ENCODE measurements around the gene OBSL1. TPM values are rescaled to one million over a fixed set of nuclear protein-coding genes. Genes with fewer than 3 reads are reported as not detected.

The OBSL1 gene
- total RNA-seq, 2 donors from 2014 or later = 40.7 to 57.7 TPM

GRCh38 chr2:219524817-219525216 is 46.5 kb downstream of the OBSL1 start:
- DNase-seq (ENCODE audit: low spot score) = no peak
- intact Hi-C loops (cut with DNase I) = loop anchor here in 1 of 2 donors (5.0 kb wide), 1 partner anchor 123 kb away; no protein-coding TSS in a partner anchor

DNA sequence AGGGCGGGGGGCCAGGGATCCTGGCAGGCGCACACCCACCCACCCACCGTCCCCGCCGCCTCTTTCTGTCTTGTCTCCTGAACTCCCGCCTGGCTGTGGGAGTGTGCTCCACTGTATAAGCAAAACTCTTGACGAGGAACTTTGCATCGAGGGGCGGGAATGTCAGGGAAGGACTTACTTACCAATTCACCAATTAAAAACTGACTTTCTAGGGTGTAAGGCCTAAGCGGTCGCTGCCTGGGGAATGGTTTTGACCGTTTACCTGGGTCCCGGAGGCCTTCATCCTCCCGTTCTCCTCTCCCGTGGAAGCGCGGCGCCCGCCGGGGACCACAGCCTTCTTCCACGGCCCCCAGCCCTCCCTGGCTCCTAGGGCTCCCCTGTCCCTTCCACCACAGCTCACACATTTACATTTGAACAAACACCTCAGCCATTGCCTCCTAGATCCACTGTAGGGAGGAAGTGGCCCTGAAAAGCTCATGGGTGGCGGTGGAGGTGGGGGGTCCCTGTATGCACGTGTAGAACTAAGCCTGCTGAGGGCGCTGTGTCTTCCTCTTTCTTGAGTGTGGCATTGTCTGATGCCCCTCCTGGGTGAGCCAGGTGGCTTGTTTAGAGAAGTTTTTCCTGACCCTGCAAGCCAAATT is 48.2 kb downstream of the OBSL1 start:
- no peak for DNase-seq (ENCODE audit: low spot score)
- intact Hi-C loops (cut with DNase I) = no loop called here

DNA sequence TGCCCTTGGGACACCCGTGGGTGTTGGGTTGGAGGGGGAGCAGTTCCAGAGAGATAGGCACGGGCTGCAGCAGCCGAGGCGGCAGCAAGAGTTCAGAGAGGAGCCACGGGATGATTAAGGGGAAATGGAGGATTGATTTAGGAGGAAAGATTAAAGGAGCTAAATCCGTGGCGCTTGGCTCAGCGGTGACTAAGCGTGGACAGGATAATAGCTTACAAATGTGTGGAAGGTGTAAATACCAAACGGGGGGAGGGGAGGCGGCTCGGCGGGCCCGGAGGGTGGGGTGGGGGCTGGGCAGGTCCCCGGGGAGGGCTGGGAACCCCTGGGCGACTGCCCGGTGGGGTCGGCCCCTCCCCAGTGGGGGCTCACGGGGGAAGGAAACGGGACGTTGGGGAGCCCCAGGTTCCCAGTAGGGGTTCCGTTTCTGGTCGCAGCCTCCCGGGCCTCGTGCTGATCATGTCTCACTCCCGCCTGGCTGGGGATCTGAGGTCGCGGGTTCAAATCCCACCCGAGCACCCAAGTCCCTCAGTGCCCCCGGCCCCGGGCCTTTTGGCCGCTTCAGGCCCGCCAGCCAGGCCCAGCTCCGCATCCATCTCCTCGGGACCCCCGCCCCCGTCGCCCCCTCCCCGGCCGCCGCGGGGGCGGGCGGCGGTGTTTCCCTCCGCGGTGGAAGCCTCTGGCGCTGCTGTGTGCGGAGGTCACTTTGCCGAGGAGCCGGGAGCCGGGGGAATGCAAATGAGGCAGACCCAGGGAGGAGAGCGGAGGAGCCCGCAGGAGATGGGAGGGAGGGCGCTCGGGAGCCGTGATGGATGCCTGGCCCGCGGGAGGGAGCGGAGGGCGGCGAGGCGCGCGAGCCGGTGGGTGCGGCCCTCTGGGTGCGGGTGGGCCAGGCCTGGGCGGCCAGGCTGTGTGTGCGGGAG is 49.0 kb downstream of the OBSL1 start:
- intact Hi-C loops (cut with DNase I) = no loop called here
- no peak for DNase-seq (ENCODE audit: low spot score)

DNA sequence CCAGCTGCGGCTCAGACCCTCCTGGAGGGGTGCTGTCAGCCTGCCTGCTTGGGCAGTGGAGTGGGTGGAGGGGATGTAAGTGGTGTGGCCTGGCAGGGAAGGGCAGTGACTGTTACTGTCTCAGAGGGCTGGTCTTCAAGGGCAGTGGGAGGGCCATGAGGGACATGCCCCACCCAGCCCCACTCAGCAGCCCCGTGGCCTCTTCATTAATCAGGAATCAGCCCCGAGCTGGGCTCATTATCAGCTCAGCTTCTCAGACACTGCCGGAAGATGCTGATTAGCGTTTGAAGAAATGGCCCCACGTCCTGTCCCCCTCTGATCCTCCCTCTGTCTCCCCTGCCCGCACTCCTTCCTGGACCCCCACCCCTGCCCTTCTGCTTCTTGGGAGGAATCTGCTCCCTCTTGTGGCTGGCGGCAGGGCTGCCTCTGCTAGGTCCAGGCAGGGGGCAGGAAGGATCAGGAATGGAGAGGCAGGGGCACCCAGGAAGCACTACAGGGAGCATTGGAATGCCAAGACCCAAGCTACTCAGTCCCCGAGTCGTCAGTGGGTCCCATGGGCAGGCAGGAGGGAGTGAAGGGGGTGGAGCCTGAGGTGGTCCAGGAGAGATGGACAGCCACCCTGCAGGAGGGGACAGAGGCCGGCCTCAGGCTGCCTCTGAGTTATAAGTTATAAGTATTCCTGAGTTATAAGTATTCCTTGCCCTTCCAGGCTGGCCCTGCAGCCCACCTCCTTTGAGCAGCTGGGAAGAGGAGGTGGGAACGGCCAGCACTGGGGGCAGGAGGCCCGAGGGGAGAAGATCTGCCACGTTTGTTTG is 50.1 kb downstream of the OBSL1 start:
- intact Hi-C loops (cut with DNase I) = no loop called here
- no peak for DNase-seq (ENCODE audit: low spot score)

DNA sequence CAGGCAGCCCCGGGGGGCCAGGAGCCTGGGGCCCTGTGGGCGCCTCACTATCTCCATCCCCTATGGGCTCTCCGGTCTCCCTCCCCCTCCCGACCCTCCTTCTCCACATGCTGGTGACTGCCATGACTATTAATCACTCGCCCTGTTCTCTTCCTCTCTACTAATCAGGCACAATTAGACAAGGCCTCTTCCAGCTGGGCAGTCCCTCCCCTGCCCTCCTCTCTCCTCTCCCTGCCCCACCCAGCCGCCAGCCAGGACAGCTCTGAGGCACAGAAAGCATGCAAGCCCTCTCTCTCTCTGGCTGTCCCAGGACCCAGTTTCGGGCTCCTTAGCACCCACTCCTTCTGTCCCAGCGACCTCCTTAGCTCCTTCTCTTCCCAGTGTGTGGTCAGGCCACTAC is 51.3 kb downstream of the OBSL1 start:
- intact Hi-C loops (cut with DNase I) = no loop called here

DNA sequence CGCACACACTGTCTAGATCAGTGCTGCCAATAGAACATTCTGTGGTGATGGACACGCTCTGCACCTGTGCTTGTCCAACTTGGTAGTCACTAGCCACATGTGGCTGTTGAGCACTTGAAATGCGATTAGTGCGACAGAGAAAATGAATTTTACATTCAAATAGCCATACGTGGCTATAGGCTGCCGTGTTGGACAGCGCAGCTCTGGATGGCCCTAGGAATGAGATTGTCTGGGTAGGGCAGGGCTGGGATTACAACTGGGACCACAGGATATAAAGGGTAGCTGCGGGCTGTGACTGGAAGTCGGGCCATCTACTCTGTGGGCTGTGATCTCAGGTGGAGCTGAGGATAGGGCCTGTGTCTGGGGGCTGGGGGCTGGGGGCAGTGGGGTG is 51.8 kb downstream of the OBSL1 start:
- intact Hi-C loops (cut with DNase I) = no loop called here
- no peak for DNase-seq (ENCODE audit: low spot score)

More for the DNA sequence above, 51.3 kb downstream of the OBSL1 start:
- DNase-seq (ENCODE audit: low spot score) = no peak

GRCh38 chr2:219517954-219518778 is 53.2 kb downstream of the OBSL1 start:
- intact Hi-C loops (cut with DNase I) = no loop called here

DNA sequence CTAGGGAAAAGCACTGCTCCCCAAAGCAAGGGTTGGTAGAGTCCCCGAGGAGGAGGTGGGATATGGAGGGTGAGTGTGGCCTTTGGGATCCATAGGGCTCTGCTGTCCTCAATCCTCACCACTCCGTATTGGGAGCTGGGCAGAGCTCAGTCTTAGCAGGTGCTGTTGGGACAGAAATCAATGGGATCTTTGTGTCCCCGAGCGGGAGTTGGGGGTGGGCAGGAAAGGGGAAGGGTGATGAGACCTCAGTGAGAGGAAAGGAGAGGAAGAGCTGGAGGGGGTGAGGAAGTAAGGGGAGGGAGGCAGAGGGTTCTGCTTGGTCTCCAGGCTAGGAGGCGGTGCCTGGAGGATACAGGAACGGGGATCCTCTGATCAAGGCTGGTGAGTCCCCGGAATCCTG is 54.5 kb downstream of the OBSL1 start:
- DNase-seq (ENCODE audit: low spot score) = no peak
- intact Hi-C loops (cut with DNase I) = no loop called here

More at GRCh38 chr2:219517954-219518778, 53.2 kb downstream of the OBSL1 start:
- DNase-seq (ENCODE audit: low spot score) = no peak

GRCh38 chr2:219515874-219516629 is 55.3 kb downstream of the OBSL1 start:
- intact Hi-C loops (cut with DNase I) = no loop called here
- DNase-seq (ENCODE audit: low spot score) = no peak

GRCh38 chr2:219514836-219515235 is 56.5 kb downstream of the OBSL1 start:
- no peak for DNase-seq (ENCODE audit: low spot score)
- intact Hi-C loops (cut with DNase I) = no loop called here

DNA sequence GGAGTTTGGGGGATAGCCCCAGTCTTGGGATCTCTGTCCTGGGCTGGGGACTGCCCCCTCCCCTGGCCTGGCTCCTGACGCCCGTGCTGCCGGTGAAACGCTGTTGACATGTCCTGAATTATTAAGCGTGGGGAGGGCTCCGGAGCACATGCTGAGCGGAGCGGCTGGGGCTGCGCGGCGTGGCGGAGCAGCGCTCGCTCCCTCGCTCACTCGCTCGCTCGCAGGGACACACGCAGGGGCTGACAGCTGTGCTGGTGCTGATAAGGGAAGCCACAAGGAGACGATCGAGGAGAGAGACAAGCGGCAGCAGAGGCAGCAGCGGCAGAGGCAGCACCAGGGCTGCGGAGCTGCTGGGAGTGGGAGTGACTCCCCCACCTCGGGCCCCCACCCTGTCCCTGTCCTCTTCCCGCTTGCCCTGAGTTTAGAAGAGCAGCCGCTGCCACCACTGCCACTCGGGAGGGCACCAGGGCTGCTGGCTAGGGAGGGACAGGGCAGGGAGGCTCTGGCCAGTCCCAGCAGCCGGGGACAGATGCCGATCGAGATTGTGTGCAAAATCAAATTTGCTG is 57.1 kb downstream of the OBSL1 start, which contains the start of gene ASIC4:
Gene ASIC4, plus strand, starts transcription at position 287 of the 566 bp plus-strand sequence. Its CDS starts 243 bp downstream, at position 530.
- intact Hi-C loops (cut with DNase I) = no loop called here
- no peak for DNase-seq (ENCODE audit: low spot score)

DNA sequence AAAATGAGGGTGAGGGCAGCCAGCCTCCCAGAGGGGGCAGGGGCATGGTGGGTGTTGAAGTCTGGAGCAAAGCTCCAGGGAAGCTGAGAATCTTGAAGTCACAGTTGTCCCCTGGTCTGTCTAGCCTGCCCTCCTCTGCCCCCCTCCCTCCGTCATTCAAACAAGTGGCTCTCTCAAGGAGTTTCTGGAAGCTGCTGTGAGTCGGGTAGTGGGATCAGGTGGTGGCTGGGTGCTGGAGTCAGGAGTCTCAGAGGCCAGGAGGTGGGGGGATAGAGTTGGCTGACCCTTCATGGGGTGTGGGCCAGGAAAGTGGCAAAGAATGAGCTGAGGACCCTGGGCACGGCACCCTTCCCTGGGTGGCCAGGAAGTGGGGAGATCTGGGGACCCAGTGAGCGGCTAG is 57.6 kb downstream of the OBSL1 start:
- intact Hi-C loops (cut with DNase I) = no loop called here
- no peak for DNase-seq (ENCODE audit: low spot score)

- intact Hi-C loops (cut with DNase I) = no loop called here
- no peak for DNase-seq (ENCODE audit: low spot score)
Measured at GRCh38 chr2:219512524-219513216, 58.7 kb downstream of the OBSL1 start.

- intact Hi-C loops (cut with DNase I) = no loop called here
- DNase-seq (ENCODE audit: low spot score) = no peak
Measured at GRCh38 chr2:219511547-219512325, 59.6 kb downstream of the OBSL1 start.

GRCh38 chr2:219510512-219511135 is 60.7 kb downstream of the OBSL1 start:
- no peak for DNase-seq (ENCODE audit: low spot score)
- intact Hi-C loops (cut with DNase I) = no loop called here
